Transverse colon (tissue), 4 donors: ENCODE data around the gene PHACTR3. TPM values are rescaled to one million over a fixed set of nuclear protein-coding genes. Genes with fewer than 3 reads are reported as not detected.

Experiments
- DNase-seq: peaks from one replicate; pipeline ENCODE4 v3.0.0-alpha.2; 2019
- H3K27ac ChIP-seq, 4 donors: fragments of 200-600 bp; sonication (generic); 2 replicates each; pipeline ENCODE4 v1.5.1; 2016 to 2018; ENCODE audit warnings: inconsistent platforms in 4 of 4
- H3K27me3 ChIP-seq: fragments of 200-600 bp; sonication (generic); 2 replicates; pipeline ENCODE4 v1.5.1; 2017; ENCODE audit warnings: inconsistent platforms
- H3K36me3 ChIP-seq, 4 donors: fragments of 200-600 bp; sonication (generic); 2 replicates each; pipeline ENCODE4 v1.5.1; 2017 to 2019; ENCODE audit warnings: inconsistent platforms in 4 of 4
- H3K4me1 ChIP-seq, 4 donors: fragments of 200-600 bp; sonication (generic); 2 replicates each; pipeline ENCODE4 v1.5.1; 2017 to 2020; ENCODE audit warnings: inconsistent platforms in 4 of 4
- H3K4me3 ChIP-seq, 4 donors: fragments of 200-600 bp; sonication (generic); 1 replicate in 1 of 4; 2 replicates in 3 of 4; pipeline versions ENCODE4 v1.5.1 to v1.6.1; 2017 to 2019; ENCODE audit warnings: inconsistent platforms in 4 of 4
- H3K9me3 ChIP-seq, 2 donors: fragments of 200-600 bp; sonication (generic); 2 replicates each; pipeline ENCODE4 v1.5.1; 2017 to 2019; ENCODE audit warnings: inconsistent platforms in 2 of 2
- CTCF ChIP-seq, 5 experiments: fragments of 200-600 bp in 3 of 5; fragments of 450-650 bp in 2 of 5; sonication (generic) in 3 of 5; IDR thresholded peaks; 1 replicate in 2 of 5; 2 replicates in 3 of 5; pipeline ENCODE4 v1.5.1; 2016 to 2017; ENCODE audit warnings: antibody characterized with exemption in 5 of 5, inconsistent platforms in 3 of 5, mild to moderate bottlenecking in 2 of 5, moderate library complexity in 1 of 5
- EP300 ChIP-seq: sonication (generic); formaldehyde crosslinking; IDR thresholded peaks from one replicate; pipeline ENCODE4 v1.6.1; 2017; ENCODE audit warnings: antibody characterized with exemption, low read depth
- POLR2A ChIP-seq: fragments of 450-650 bp; IDR thresholded peaks from one replicate; pipeline ENCODE4 v1.6.1; 2016; ENCODE audit warnings: antibody characterized with exemption, mild to moderate bottlenecking, moderate library complexity
- POLR2AphosphoS5 ChIP-seq, 3 donors: sonication (generic); formaldehyde crosslinking; IDR thresholded peaks; one replicate each; pipeline ENCODE4 v1.6.1; 2016; ENCODE audit warnings: antibody characterized with exemption in 3 of 3
- WGBS, 2 donors: methylation state at CpG; one replicate each; pipeline ENCODE4 v1.1.5; 2018; ENCODE audit warnings: low coverage in 1 of 2; 5-methylcytosine and 5-hydroxymethylcytosine counted together
- in situ Hi-C, 4 donors: fragments of 200-750 bp; cut with MboI; loops; one replicate each; pipeline versions ENCODE4 v1.15.0 to v1.15.1; 2017; ENCODE audit warnings: low sequenced_read_pairs in 3 of 4, low pct_ligation_motif_present in 1 of 4, low pct_unique_long_range_greater_than_20kb in 1 of 4
- intact Hi-C: fragments of 100-400 bp; cut with DNase I; formaldehyde crosslinking; loops from one replicate; pipeline ENCODE4 v1.15.1; 2023; ENCODE audit warnings: low total_unique reads
- total RNA-seq, 4 donors: library from RNA; depleted of rRNA; stranded (reverse); fragments of >200 nt; gene quantifications; one replicate each; pipeline ENCODE4 v1.1.0, GENCODE V29; 2016

Gene PHACTR3
- total RNA-seq, 4 donors from 2014 or later, result 1.6 to 7.1 (median 5.6) TPM

GRCh38 chr20:59632541-59633113 is 28.3 kb downstream of the PHACTR3 start:
- DNase-seq, result no peak
- intact Hi-C loops, result no loop called here
- TF ChIP-seq POLR2A (no peak), EP300 (no peak), CTCF (IDR thresholded peaks at IDR 0.05) (no peak)

GRCh38 chr20:59633656-59634251 is 29.4 kb downstream of the PHACTR3 start:
- no peak for DNase-seq

More at GRCh38 chr20:59632541-59633113, 28.3 kb downstream of the PHACTR3 start:
- in situ Hi-C loops, result no loop called here
- H3K27ac ChIP-seq, result no peak overlapping the region
- WGBS, 2 donors, result 66 to 74% methylated on average over 6 to 8 of the region's 8 CpGs
- H3K4me3 ChIP-seq, result no peak overlapping the region
- H3K27me3 ChIP-seq, result peaks cover 6% of the 10 kb centered on the region
- no peaks in the 10 kb centered on the region for H3K4me1 ChIP-seq
- H3K9me3 ChIP-seq, result no peaks in the 10 kb centered on the region
- no peaks in the 10 kb centered on the region for H3K36me3 ChIP-seq

GRCh38 chr20:59634435-59635005 is 30.2 kb downstream of the PHACTR3 start:
- H3K9me3 ChIP-seq, result no peaks in the 10 kb centered on the region
- intact Hi-C loops, result no loop called here
- TF ChIP-seq POLR2AphosphoS5 (IDR thresholded peaks at IDR 0.05) (no peak), POLR2A (no peak), EP300 (no peak)
- no peak overlapping the region for H3K4me3 ChIP-seq
- H3K36me3 ChIP-seq, result no peaks in the 10 kb centered on the region
- DNase-seq, result no peak
- 81% methylated on average over 18 of the region's 18 CpGs; no CpG with 5 or more reads in 1 of the 2 donors for WGBS, 2 donors
- no peak overlapping the region for H3K27ac ChIP-seq
- in situ Hi-C loops, result no loop called here
- H3K27me3 ChIP-seq, result peaks cover 3% of the 10 kb centered on the region
- no peaks in the 10 kb centered on the region for H3K4me1 ChIP-seq

More at GRCh38 chr20:59633656-59634251, 29.4 kb downstream of the PHACTR3 start:
- Histone ChIP-seq H3K4me3 (no peak overlapping the region), H3K27ac (no peak overlapping the region), H3K9me3 (no peaks in the 10 kb centered on the region), H3K27me3 (peaks cover 3% of the 10 kb centered on the region), H3K36me3 (no peaks in the 10 kb centered on the region), H3K4me1 (no peaks in the 10 kb centered on the region)
- in situ Hi-C loops, result no loop called here
- intact Hi-C loops, result no loop called here
- 67 to 89% methylated on average over 2 to 6 of the region's 6 CpGs for WGBS, 2 donors
- TF ChIP-seq CTCF (IDR thresholded peaks at IDR 0.05) (no peak), EP300 (no peak), POLR2AphosphoS5 (IDR thresholded peaks at IDR 0.05) (no peak), POLR2A (no peak)

GRCh38 chr20:59636766-59637370 is 32.5 kb downstream of the PHACTR3 start:
- H3K36me3 ChIP-seq, result no peaks in the 10 kb centered on the region
- 64% methylated on average over 3 of the region's 3 CpGs; no CpG with 5 or more reads in 1 of the 2 donors for WGBS, 2 donors
- no peak for DNase-seq
- intact Hi-C loops (no loop called here), in situ Hi-C loops (no loop called here)
- TF ChIP-seq CTCF (IDR thresholded peaks at IDR 0.05) (no peak), POLR2A (no peak), EP300 (no peak), POLR2AphosphoS5 (IDR thresholded peaks at IDR 0.05) (no peak)
- H3K27ac ChIP-seq, result no peak overlapping the region
- peaks cover 3% of the 10 kb centered on the region for H3K27me3 ChIP-seq
- no peaks in the 10 kb centered on the region for H3K4me1 ChIP-seq
- no peak overlapping the region for H3K4me3 ChIP-seq
- H3K9me3 ChIP-seq, result no peaks in the 10 kb centered on the region
